Effector memory CD4-positive, alpha-beta T cell (primary cell): ENCODE results near the gene DLX4.

Experiments
- DNase-seq, 3 donors: peaks; one replicate each; pipeline ENCODE4 v3.0.0-alpha.2; 2020
- H3K27ac ChIP-seq: 2 replicates; pipeline ENCODE4 v1.7.0; 2013; ENCODE audit warnings: mild to moderate bottlenecking, low read length, moderate library complexity; ENCODE audit not compliant: insufficient read depth, poor library complexity, severe bottlenecking
- H3K27me3 ChIP-seq: replicated peaks from 2 replicates; pipeline ENCODE4 v1.7.0; 2013; ENCODE audit warnings: mild to moderate bottlenecking, low read length; ENCODE audit not compliant: insufficient read depth, control insufficient read depth, poor library complexity, severe bottlenecking
- H3K36me3 ChIP-seq: 2 replicates; pipeline ENCODE4 v1.7.0; 2013; ENCODE audit warnings: mild to moderate bottlenecking, low read length, moderate library complexity; ENCODE audit not compliant: control insufficient read depth, insufficient read depth
- H3K4me1 ChIP-seq: 2 replicates; pipeline ENCODE4 v1.7.0; 2013; ENCODE audit warnings: low read length, mild to moderate bottlenecking; ENCODE audit not compliant: control insufficient read depth, insufficient read depth, poor library complexity, severe bottlenecking
- H3K4me3 ChIP-seq: 2 replicates; pipeline ENCODE4 v1.7.0; 2013; ENCODE audit warnings: low read length, low read depth, mild to moderate bottlenecking; ENCODE audit not compliant: insufficient read depth, poor library complexity, severe bottlenecking
- H3K9me3 ChIP-seq: 2 replicates; pipeline ENCODE4 v1.7.0; 2013; ENCODE audit warnings: mild to moderate bottlenecking, low read length, moderate library complexity; ENCODE audit not compliant: control insufficient read depth
- total RNA-seq, 3 donors: gene quantifications; one replicate each; lab custom pipeline; 2026; lab: John Stamatoyannopoulos, UW

The DLX4 gene
- 0 to 0.19 (median 0.17) reads per million in 3 donors for total RNA-seq

DNA sequence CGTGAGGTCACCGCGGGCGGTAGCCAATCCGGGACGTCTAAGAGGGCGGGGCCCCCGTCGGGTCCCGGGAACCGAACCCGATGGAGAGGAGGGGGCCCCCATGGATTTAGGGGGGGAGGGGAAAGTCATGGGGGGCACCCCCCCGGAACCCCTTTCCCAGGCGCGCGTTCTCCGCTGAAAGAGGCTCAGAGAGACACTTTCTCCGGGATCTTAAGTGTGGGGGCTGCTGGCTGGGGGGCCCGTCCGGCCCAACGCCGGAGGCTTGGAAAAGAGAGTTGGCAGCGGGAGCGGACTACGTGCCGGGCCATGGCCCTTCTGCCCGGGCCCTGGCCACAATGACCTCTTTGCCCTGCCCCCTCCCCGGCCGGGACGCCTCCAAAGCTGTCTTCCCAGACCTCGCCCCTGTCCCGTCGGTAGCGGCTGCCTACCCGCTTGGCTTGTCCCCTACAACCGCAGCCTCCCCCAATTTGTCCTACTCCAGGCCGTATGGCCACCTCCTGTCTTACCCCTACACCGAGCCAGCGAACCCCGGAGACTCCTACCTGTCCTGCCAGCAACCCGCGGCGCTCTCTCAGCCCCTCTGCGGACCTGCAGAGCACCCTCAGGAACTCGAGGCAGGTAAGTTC, at the start of gene DLX4:
TSS of gene DLX4 (plus strand) at position 57 of the 626 bp plus-strand sequence. CDS start at position 336, 279 bp downstream.
- Histone ChIP-seq H3K27ac (no peak within 1 kb of the TSS), H3K27me3 (peaks cover 70% of the 10 kb centered on the region), H3K4me3 (peak within 1 kb of the TSS; percentile 57), H3K36me3 (no peaks in the 10 kb centered on the region), H3K4me1 (peaks cover 41% of the 10 kb centered on the region), H3K9me3 (no peaks in the 10 kb centered on the region)
- peak in 2 of 3 donors; percentile 8 to 30 for DNase-seq

DNA sequence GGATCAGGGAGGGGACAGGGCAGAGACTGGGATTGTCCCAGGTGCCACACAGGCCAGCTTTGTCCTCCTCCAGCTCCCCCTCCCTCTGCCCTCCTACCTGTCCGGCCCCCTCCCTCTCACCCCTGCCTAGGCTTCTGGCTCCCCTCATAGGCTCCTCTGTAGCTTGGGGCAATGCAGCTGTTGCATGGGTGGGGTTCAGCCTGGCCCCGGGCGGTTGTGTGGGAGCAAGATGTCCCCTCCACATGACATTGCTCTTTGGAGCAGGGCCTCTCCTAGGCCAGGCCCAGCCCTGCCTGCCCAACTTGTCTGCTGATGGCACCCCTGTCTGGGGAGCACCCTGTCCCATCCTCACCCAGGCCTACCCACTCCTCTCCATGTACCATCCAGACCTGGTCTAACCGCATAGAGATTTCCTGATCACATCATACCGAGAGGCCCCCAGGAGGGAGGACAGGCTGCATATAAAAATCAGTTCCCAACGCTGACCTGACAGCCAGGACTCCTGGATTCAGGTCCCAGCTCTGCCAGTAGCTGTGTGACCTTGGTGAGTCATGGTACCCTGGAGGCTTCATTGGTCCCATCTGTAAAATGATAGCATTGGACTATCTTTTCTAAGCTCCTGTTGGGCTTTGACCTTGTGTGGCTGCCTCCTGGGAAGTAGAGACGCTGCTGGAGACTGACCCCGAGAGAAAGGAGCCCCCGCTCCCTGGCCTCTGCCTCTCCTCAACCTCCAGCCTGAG, 48.8 kb upstream of the DLX4 start:
- no peaks in the 10 kb centered on the region for H3K36me3 ChIP-seq
- no peaks in the 10 kb centered on the region for H3K27me3 ChIP-seq
- DNase-seq, result no peak
- no peaks in the 10 kb centered on the region for H3K9me3 ChIP-seq
- no peaks in the 10 kb centered on the region for H3K4me1 ChIP-seq
- H3K27ac ChIP-seq, result no peak overlapping the region
- no peak overlapping the region for H3K4me3 ChIP-seq

DNA sequence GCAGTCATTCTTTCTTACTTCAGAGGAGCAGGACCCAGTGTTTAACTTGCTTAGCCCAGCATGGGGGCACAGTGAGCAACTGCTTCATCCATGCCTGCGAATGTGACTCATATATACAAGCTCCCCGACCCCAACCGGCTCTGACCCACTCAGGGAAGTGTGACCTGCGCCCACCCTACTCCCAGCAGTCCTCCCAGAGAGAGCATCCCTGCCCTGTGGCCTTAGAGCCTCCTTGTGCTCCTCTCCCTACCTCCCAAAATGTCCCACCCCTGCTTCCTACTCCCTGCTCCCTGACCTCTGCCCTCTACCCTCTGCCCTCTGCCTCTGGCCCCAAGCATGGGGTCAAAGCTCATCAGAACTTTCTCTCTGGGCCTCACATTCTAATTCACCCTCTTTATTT, 46.9 kb upstream of the DLX4 start:
- no peak overlapping the region for H3K4me3 ChIP-seq
- H3K27ac ChIP-seq, result no peak overlapping the region
- no peaks in the 10 kb centered on the region for H3K4me1 ChIP-seq
- no peak for DNase-seq
- H3K36me3 ChIP-seq, result no peaks in the 10 kb centered on the region
- H3K9me3 ChIP-seq, result no peaks in the 10 kb centered on the region
- H3K27me3 ChIP-seq, result peaks cover under 1% of the 10 kb centered on the region

DNA sequence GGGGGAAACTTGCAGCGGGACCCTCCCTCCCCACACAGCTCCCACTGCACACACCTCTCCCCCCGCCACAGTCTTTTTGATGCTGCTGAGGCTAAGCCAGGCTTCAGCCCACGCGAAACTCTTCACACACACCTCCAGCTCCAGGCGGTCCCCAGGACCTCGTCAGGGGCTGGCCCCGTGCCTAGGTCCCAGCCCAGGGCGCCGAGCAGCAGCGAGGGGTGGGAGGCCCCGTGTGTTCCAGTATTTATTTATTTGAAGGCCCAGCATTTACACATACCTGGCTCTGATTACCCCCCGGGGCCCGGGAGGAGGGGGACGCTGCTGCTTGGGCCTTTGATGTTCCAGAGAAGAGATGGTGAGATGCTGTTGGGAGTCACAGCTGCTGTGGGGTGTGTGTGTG, 44.9 kb upstream of the DLX4 start:
- no peak for DNase-seq
- no peaks in the 10 kb centered on the region for H3K36me3 ChIP-seq
- no peak overlapping the region for H3K27ac ChIP-seq
- H3K27me3 ChIP-seq, result peaks cover 6% of the 10 kb centered on the region
- H3K9me3 ChIP-seq, result no peaks in the 10 kb centered on the region
- no peak overlapping the region for H3K4me3 ChIP-seq
- no peaks in the 10 kb centered on the region for H3K4me1 ChIP-seq

DNA sequence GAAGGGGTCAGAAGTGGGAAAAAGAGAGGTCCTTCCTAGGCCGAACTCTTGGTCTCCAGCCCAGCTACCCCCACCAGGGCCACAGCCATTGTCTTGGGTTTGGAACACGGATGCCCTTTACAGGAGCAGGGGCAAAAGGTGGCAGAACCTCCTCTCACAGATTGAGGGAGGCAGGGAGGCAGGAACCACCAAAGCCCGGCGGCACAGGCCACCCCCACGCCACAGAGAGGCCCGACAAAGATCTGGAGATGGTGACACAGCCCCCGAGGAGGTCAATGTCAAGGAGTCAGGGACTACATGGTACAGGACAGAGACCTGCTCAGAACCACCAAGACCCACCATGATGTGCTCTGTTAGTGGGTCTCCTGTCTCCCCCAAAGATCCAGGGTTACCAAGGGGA, 44.4 kb upstream of the DLX4 start:
- H3K27ac ChIP-seq, result no peak overlapping the region
- peaks cover 6% of the 10 kb centered on the region for H3K27me3 ChIP-seq
- H3K36me3 ChIP-seq, result no peaks in the 10 kb centered on the region
- no peak overlapping the region for H3K4me3 ChIP-seq
- no peaks in the 10 kb centered on the region for H3K9me3 ChIP-seq
- DNase-seq, result no peak
- no peaks in the 10 kb centered on the region for H3K4me1 ChIP-seq

DNA sequence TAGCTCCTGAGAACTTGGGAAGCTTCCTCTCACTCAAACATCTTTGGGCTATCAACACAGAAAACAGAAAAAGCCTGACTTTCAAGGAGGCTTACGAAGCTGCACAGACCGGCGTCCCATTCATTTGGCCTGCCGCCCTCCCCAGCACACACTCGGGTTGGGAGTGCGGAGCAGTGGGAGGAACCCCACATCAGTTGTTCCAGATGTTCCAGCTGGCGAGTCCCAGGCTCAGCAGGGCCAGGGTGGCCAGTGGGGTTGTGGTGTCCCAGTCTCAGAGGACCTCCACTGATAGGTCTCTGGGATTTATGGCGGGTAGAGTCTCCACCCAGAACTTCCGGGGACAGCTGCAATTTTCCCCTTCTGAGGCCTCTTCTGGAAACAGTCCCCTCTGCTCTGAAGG, 43.1 kb upstream of the DLX4 start:
- Histone ChIP-seq H3K27me3 (peaks cover 6% of the 10 kb centered on the region), H3K27ac (no peak overlapping the region), H3K4me3 (no peak overlapping the region), H3K4me1 (no peaks in the 10 kb centered on the region), H3K36me3 (no peaks in the 10 kb centered on the region), H3K9me3 (no peaks in the 10 kb centered on the region)
- DNase-seq, result no peak

DNA sequence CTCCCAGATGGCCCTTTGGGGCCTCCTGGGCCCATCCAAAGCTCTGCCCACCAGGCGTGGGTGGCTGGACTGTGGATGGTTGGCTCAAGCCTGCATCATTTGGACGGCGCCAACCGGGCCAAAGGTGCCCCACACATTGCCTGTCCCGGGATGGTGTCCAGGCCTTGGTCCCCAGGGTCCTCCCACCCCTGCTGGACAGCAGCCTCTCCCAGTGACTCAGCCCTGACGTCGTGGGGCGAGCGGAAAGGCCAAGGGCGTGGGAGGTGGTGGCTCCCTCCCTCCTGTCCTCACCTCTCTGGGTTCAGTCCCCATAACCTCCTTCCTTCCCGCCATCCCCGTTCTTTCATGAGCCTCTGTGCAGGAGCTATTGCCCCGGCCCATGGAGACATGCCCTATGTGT, 42.1 kb upstream of the DLX4 start:
- H3K27me3 ChIP-seq, result peaks cover 6% of the 10 kb centered on the region
- no peaks in the 10 kb centered on the region for H3K36me3 ChIP-seq
- no peaks in the 10 kb centered on the region for H3K9me3 ChIP-seq
- no peaks in the 10 kb centered on the region for H3K4me1 ChIP-seq
- no peak overlapping the region for H3K27ac ChIP-seq
- no peak overlapping the region for H3K4me3 ChIP-seq
- no peak for DNase-seq

- H3K27me3 ChIP-seq, result peaks cover 6% of the 10 kb centered on the region
- no peak overlapping the region for H3K4me3 ChIP-seq
- no peaks in the 10 kb centered on the region for H3K9me3 ChIP-seq
- no peak for DNase-seq
- H3K4me1 ChIP-seq, result no peaks in the 10 kb centered on the region
- no peaks in the 10 kb centered on the region for H3K36me3 ChIP-seq
- H3K27ac ChIP-seq, result no peak overlapping the region
Measured at GRCh38 chr17:49928126-49928800, 40.7 kb upstream of the DLX4 start.

DNA sequence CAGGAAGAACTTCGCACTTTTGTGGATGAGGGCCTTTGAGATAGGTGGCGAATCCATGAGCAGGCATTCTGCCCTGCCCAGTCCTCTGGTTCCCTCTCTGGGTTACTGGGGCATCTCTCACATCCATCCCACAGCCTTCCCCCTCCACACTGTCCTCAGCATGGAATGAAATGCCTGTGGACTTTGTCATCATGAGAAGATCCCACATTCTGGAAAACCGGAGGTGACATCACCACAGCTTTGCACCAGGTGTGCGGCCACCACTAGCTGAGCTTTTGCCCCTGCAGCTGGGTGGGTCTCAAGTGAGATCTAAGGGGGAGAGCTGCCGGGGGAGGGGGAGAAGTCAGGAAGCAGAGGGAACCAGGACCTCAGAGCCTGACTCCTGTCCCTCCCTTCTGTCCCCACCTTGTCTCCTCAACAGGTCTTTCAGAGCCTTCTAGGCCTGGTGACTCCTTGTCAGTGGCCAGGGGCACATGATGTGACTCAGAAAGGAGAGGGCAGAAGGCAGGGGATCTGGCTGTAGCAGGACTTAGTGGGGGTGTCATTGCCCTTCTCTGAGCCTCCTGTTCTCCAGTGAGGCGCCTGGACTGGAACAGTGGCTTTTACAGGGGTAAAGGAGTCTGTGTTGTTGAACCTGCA, 40.0 kb upstream of the DLX4 start:
- H3K36me3 ChIP-seq, result no peaks in the 10 kb centered on the region
- peaks cover 6% of the 10 kb centered on the region for H3K27me3 ChIP-seq
- H3K4me1 ChIP-seq, result no peaks in the 10 kb centered on the region
- no peak overlapping the region for H3K27ac ChIP-seq
- DNase-seq, result no peak
- no peaks in the 10 kb centered on the region for H3K9me3 ChIP-seq
- no peak overlapping the region for H3K4me3 ChIP-seq
